Measurements from ENCODE around the gene YBX1.

YBX1 gene

GRCh38 chr1:42736571-42737200 is 54.5 kb downstream of the YBX1 start:
- Histone ChIP-seq H3K4me2 (ENCODE audit: low read length) (no peak overlapping the region), H3K9ac (no peak overlapping the region), H3K9me3 (ENCODE audit: control insufficient read depth, low read length) (no peaks in the 10 kb centered on the region), H2AFZ (no peak overlapping the region), H3K79me2 (no peaks in the 10 kb centered on the region), H3K27ac (peak overlapping the region; percentile 61), H3K36me3 (ENCODE audit: control insufficient read depth, insufficient read depth, low read length) (no peaks in the 10 kb centered on the region), H3K27me3 (ENCODE audit: control insufficient read depth, insufficient read depth, low read length) (no peaks in the 10 kb centered on the region), H3K4me3 (ENCODE audit: low read depth, low read length) (no peak overlapping the region), H3K4me1 (peaks cover 9% of the 10 kb centered on the region)
- TF ChIP-seq, protein P1, sequence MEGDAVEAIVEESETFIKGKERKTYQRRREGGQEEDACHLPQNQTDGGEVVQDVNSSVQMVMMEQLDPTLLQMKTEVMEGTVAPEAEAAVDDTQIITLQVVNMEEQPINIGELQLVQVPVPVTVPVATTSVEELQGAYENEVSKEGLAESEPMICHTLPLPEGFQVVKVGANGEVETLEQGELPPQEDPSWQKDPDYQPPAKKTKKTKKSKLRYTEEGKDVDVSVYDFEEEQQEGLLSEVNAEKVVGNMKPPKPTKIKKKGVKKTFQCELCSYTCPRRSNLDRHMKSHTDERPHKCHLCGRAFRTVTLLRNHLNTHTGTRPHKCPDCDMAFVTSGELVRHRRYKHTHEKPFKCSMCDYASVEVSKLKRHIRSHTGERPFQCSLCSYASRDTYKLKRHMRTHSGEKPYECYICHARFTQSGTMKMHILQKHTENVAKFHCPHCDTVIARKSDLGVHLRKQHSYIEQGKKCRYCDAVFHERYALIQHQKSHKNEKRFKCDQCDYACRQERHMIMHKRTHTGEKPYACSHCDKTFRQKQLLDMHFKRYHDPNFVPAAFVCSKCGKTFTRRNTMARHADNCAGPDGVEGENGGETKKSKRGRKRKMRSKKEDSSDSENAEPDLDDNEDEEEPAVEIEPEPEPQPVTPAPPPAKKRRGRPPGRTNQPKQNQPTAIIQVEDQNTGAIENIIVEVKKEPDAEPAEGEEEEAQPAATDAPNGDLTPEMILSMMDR (IDR thresholded peaks at IDR 0.05), result no peak

DNA sequence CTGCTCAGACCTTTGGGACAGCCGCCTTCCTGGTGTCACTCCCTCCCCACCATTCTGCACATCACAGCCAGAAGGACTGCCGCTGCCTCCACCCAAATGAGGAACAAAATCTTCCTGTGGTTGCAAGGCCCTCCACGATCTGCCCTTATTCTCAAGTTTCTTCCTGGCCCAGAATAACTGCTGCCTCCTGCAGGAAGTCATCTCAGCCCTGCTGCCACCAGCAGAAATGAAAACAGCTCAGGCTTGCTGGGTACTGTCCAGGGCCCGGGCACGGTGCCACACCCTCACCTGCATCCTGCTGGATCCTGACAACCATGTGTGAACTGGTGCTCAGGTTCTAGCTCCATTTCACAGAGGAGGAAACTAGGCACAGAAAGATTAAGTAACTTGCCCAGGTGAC is 55.0 kb downstream of the YBX1 start:
- Histone ChIP-seq H2AFZ (no peak overlapping the region), H3K4me1 (peaks cover 9% of the 10 kb centered on the region), H3K79me2 (no peaks in the 10 kb centered on the region), H3K9ac (no peak overlapping the region), H3K27me3 (ENCODE audit: control insufficient read depth, insufficient read depth, low read length) (no peaks in the 10 kb centered on the region), H3K27ac (peak overlapping the region; percentile 61), H3K4me3 (ENCODE audit: low read depth, low read length) (no peak overlapping the region), H3K9me3 (ENCODE audit: control insufficient read depth, low read length) (no peaks in the 10 kb centered on the region), H3K36me3 (ENCODE audit: control insufficient read depth, insufficient read depth, low read length) (no peaks in the 10 kb centered on the region), H3K4me2 (ENCODE audit: low read length) (no peak overlapping the region)
- TF ChIP-seq, protein P1 (IDR thresholded peaks at IDR 0.05), result peak; percentile 26

GRCh38 chr1:42737986-42738677 is 55.9 kb downstream of the YBX1 start:
- Histone ChIP-seq H3K9ac (no peak overlapping the region), H3K4me1 (peaks cover 9% of the 10 kb centered on the region), H3K79me2 (no peaks in the 10 kb centered on the region), H3K4me2 (ENCODE audit: low read length) (no peak overlapping the region), H3K27me3 (ENCODE audit: control insufficient read depth, insufficient read depth, low read length) (no peaks in the 10 kb centered on the region), H3K36me3 (ENCODE audit: control insufficient read depth, insufficient read depth, low read length) (no peaks in the 10 kb centered on the region), H3K4me3 (ENCODE audit: low read depth, low read length) (no peak overlapping the region), H3K9me3 (ENCODE audit: control insufficient read depth, low read length) (no peaks in the 10 kb centered on the region), H3K27ac (no peak overlapping the region), H2AFZ (no peak overlapping the region)
- TF ChIP-seq, protein P1 (IDR thresholded peaks at IDR 0.05), result no peak

GRCh38 chr1:42738678-42739226 is 56.5 kb downstream of the YBX1 start:
- Histone ChIP-seq H3K4me2 (ENCODE audit: low read length) (no peak overlapping the region), H3K4me1 (peaks cover 9% of the 10 kb centered on the region), H3K27me3 (ENCODE audit: control insufficient read depth, insufficient read depth, low read length) (no peaks in the 10 kb centered on the region), H3K9me3 (ENCODE audit: control insufficient read depth, low read length) (no peaks in the 10 kb centered on the region), H3K79me2 (no peaks in the 10 kb centered on the region), H3K27ac (no peak overlapping the region), H3K9ac (no peak overlapping the region), H3K4me3 (ENCODE audit: low read depth, low read length) (no peak overlapping the region), H3K36me3 (ENCODE audit: control insufficient read depth, insufficient read depth, low read length) (no peaks in the 10 kb centered on the region), H2AFZ (no peak overlapping the region)
- TF ChIP-seq, protein P1 (IDR thresholded peaks at IDR 0.05), result no peak
